HG03342 (cell line): ENCODE results near the gene KDM7A.

Experiments used
- ATAC-seq: cut with Tn5 transposase; IDR thresholded peaks from one replicate; pipeline ENCODE4 v1.9.1; 2021; ENCODE audit warnings: mild to moderate bottlenecking, moderate library complexity; ENCODE audit not compliant: unreplicated experiment

Gene KDM7A

GRCh38 chr7:140085447-140085846 is 91.3 kb downstream of the KDM7A start:
- no peak for ATAC-seq

DNA sequence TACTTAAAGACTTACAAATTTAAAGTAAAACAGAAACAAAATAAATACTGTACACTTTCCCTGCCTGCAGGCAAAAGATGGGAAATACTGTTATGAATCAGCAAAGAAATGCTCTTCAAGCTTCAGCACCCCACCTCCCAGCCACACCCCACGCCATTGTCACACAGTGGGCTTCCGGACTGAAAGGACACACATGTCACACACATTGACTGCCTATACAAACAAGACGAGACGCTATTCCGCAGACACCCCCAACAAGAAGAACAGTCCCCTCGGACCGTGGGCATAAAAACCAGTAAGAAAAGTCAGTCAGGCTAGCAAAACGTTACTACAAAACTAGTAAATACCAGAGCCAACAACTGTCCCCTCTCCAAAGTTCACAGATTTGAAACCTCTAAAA is 91.8 kb downstream of the KDM7A start:
- ATAC-seq = peak; percentile 98

DNA sequence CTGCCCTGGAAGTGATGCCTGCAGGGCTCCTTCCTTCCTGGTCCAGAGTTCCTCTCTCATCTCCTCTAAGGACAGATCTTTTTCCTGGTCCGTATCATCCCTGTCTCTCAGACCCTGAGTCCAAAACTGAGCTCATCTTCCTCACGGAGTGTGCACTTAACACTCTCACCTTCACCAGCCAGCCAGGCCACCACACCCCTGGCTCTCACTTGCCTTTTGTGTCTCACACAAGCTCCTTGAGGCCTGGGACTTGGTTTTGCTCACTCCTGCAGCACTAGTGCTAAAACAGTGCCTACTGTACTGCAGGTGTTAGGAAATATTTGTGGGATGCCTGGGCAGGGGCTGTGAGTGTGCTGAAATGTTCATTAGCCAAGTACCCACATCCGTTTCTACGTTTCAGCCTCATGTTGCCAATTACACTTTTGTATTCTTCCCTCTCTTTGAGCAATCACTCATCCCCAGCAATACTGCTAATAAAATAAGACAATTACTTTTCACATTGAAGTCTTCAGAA is 92.6 kb downstream of the KDM7A start:
- no peak for ATAC-seq

DNA sequence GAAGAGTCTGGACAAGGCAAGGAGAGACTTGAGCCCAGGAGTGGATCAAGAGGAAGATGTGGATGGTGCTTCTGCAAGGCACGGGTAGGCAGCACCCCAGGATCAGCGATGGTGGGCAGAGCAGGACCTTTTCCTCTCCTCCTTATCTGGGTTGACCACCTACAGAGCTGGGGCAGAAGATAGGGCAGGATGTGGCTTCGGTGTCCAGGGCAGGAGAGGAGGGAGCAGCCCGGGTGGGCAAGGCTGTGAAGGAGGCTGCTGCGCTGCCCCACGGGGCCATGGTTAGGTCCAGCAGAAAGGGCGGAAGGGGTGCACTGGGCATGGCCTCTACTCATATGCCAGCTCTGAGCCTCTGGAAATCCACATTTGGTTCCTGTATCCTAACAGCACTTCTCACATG is 94.0 kb downstream of the KDM7A start:
- ATAC-seq = no peak

DNA sequence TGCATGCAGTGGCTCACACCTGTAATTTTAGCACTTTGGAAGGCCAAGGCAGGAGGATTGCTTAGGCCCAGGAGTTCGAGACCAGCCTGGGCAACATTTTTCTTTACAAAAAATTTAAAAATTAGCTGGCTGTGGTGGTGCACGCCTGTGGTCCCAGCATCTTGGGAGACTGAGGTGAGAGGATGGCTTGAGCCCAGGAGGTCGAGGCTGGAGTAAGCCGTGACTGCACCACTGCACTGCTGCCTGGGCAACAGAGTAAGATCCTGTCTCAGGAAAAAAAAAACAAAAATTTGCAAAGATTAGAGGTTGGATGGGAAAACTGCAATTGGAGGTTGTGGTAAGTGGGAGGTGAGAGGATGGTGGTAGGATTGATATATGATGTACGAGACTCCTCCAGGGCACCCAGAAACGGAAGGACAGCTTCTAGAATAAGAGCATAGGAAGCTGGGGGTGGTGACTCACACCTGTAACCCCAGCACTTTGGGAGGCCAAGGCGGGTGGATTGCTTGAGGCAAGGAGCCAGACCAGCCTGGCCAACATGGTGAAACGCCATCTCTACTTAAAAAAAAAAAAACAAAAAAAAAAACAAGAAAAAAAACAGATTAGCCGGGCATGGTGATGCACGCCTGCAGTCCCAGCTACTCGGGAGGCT is 94.9 kb downstream of the KDM7A start:
- no peak for ATAC-seq

GRCh38 chr7:140080919-140081318 is 95.9 kb downstream of the KDM7A start:
- ATAC-seq = no peak

- no peak for ATAC-seq
Observed at GRCh38 chr7:140079121-140079536, 97.7 kb downstream of the KDM7A start.

GRCh38 chr7:140078392-140078791 is 98.4 kb downstream of the KDM7A start:
- ATAC-seq = no peak

DNA sequence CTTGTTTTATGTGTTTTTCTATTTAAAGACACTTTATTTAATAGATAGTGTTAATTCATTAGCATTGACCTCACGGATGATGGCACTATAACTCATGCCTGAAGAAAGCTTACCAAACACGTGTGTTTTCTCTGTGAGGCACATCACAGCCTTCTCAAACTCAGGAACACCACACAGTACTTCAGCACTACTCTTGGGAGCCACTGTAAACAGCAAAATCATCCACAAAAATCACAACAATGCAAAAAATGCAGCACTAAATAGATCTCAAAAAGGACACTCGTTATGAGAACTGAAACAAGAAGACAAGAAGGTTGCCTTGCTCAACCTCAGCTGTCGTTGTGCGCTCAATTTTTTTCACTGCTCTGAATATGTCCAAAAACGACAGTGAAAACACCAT is 102.0 kb downstream of the KDM7A start:
- no peak for ATAC-seq

GRCh38 chr7:140070546-140070945 is 106.2 kb downstream of the KDM7A start:
- ATAC-seq = no peak

DNA sequence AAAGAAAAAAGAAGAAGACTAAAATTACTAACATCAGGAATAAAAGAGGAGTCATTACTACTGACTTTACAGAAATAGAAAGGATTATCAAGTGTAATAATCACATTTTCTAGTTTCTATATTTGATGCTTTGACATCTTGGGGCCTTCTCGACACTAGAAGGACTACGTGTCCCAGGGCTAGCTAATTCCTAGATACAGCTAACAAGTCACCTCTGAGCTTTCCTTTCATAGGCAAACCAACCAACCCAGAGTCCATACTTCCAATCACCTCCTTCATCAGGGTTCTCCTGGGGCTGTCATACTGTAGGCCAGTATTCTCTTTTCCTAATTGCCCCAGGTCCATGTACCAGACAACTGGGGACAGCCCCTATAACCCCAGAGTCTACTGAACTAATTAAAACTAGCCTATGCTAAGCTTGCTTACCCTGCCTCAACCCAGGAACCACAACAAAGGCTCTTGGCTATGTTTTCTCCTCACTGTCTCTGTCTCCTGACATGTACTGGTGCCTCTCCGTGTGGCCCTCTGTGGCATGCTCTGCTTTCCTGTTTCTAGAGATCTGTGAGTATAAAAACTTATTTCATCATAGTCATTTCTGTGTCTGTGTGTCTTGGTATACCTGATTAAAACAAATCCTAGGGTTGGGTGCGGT is 107.4 kb downstream of the KDM7A start:
- ATAC-seq = no peak

DNA sequence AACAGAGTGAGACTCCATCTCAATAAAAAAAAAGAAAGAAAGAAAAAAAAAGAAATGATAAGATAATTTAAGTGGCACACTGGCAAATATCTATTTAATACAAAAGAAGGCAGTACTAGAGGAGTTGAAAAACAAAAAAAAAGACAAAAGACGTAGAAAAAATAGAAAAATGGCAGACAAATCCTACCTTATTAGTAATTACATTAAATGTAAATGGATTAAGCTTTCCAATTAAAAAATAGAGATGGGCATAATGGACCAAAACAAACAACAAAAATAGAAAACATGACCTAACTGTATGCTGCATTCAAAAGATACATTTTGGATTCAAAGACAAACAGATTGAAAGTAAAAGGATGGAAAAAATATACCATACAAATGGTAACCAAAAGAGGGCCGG is 108.8 kb downstream of the KDM7A start:
- ATAC-seq = no peak

- no peak for ATAC-seq
Observed at GRCh38 chr7:140067052-140067451, 109.7 kb downstream of the KDM7A start.

DNA sequence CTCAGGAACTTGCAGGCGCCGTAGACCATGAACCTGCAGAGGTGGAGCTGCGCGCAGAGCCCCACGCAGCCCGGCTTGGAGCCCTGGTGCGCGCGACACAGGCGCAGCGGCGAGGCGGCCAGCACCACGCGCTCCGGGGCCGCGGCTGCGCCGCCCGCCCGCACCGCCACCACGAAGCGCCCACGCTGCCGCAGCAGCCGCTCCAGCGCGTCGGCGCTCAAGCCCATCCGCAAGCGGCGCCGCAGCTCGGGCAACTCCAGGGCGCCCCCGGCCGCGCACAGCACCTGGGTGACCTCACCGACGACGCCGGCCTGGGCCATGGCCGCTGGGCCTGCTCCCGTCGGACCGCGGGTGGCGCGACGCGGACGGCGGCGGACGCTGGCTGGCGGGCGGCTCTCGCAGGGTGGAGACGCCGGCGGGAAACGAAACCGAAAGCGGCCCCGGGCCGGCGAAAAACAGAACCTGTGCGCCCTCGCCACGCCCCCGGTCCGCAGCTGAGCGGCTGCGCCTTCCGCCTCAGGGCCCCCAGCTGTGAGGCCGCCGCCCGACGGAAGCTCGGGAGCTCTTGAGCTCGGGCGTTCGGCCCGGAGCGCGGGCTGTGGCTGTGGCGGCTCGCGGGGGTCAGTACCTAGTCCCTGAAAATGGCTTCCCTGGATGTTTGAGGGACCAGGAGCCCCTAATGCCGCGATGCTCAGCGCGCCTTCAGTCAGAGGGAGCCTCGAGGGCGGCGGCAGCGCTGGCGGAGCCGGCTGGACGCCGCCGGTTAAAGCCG is 114.1 kb downstream of the KDM7A start, which contains the start of gene PARP12:
Gene PARP12, minus strand, starts transcription at position 424 of the 772 bp plus-strand sequence. Its CDS starts 104 bp downstream, at position 320.
- ATAC-seq = peak; percentile 90

DNA sequence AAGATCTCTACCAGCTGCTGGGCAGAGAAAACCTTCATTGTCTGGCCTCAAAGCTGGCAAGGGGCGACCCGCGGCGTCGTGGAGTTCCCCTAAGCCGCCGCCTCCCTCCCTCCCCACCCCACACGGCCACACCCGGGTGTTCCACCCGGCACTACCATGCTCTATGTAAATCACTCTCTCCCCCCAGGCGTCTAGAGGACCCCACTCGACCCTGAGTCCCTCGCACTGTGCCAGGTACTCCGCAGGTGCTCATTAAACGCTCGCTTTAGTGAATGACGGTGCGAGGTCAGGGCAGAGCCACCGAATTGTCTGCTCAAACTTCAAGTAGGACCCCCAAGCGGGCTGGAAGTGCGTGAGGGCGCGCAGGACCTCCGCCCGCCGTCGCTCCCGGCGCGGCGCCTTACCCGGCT is 114.7 kb downstream of the KDM7A start:
- peak; percentile 30 for ATAC-seq

DNA sequence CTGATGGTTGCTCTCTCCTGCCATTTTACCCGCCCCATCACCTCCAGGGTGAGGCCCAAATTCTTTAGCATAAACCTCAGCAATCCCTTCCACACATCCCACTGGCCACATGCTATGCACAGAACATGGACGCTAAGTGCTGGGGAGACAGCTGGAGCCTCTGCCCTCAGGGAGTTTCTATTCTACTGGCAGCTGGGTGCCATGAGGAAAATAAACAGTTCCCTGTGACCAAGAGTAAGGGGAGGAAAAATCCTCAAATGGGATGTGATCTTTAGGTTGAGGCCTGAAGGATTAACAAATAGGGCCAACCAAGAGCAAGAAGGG is 115.2 kb downstream of the KDM7A start:
- ATAC-seq = no peak

GRCh38 chr7:140060788-140061606 is 115.8 kb downstream of the KDM7A start:
- no peak for ATAC-seq

- no peak for ATAC-seq
Observed at GRCh38 chr7:140060243-140060630, 116.5 kb downstream of the KDM7A start.

GRCh38 chr7:140059273-140060242 is 117.2 kb downstream of the KDM7A start:
- no peak for ATAC-seq

- no peak for ATAC-seq
Observed at GRCh38 chr7:140058517-140058916, 118.3 kb downstream of the KDM7A start.
